IMR-90 (cell line): Measurements from ENCODE around the gene MYO10. TPM values are rescaled to one million over a fixed set of nuclear protein-coding genes. Genes with fewer than 3 reads are reported as not detected.

Experiments
- ATAC-seq: fragments of 200-7000 bp; cut with Tn5 transposase; 2 replicates; pipeline ENCODE4 v1.9.1; 2020; ENCODE audit warnings: low read depth, mild to moderate bottlenecking, moderate library complexity
- BruUV-seq: library from RNA; stranded (reverse); fragments of 400-500 nt; replicated peaks from 2 replicates; lab custom pipeline; 2021; lab: Mats Ljungman, UMichigan
- CTCF ChIA-PET: fragments of 300-600 bp; formaldehyde crosslinking; extraction: SDS; loops from one replicate; lab custom pipeline; 2021; ENCODE audit warnings: antibody characterized with exemption; lab: Yijun Ruan, JAX
- POLR2A ChIA-PET: fragments of 300-600 bp; sonication (Branson Sonifier 250); formaldehyde crosslinking; loops from one replicate; lab custom pipeline; 2022; ENCODE audit warnings: antibody characterized with exemption; ENCODE audit not compliant: unreplicated experiment; lab: Charles Lee
- DNase-seq: peaks from one replicate; pipeline ENCODE4 v3.0.0; 2013
- H2AFZ ChIP-seq: replicated peaks from 2 replicates; pipeline ENCODE3; 2013; ENCODE audit warnings: low read length, mild to moderate bottlenecking; ENCODE audit not compliant: poor library complexity
- H2AK5ac ChIP-seq: 2 replicates; pipeline ENCODE4 v1.6.1; 2013; ENCODE audit warnings: low read depth, low read length, inconsistent platforms
- H2AK9ac ChIP-seq: replicated peaks from 2 replicates; pipeline ENCODE3; 2013; ENCODE audit warnings: mild to moderate bottlenecking, low read depth, low read length, moderate library complexity; ENCODE audit not compliant: poor library complexity
- H2BK120ac ChIP-seq: 2 replicates; pipeline ENCODE4 v1.6.1; 2013; ENCODE audit warnings: low read depth, low read length, inconsistent platforms
- H2BK15ac ChIP-seq: 3 replicates; pipeline ENCODE4 v1.6.1; 2013; ENCODE audit warnings: low read depth, low read length, inconsistent platforms
- H2BK20ac ChIP-seq: 2 replicates; pipeline ENCODE4 v1.6.1; 2013; ENCODE audit warnings: low read depth, mild to moderate bottlenecking, inconsistent platforms, low read length, moderate library complexity
- H2BK5ac ChIP-seq: 2 replicates; pipeline ENCODE4 v1.6.1; 2013; ENCODE audit warnings: mild to moderate bottlenecking, low read depth, low read length, inconsistent platforms; ENCODE audit not compliant: poor library complexity, severe bottlenecking
- H3K14ac ChIP-seq: replicated peaks from 2 replicates; pipeline ENCODE4 v1.6.1; 2013; ENCODE audit warnings: low read depth, low read length, inconsistent platforms
- H3K18ac ChIP-seq: 2 replicates; pipeline ENCODE4 v1.6.1; 2013; ENCODE audit warnings: low read depth, low read length, control low read depth
- H3K23ac ChIP-seq: 2 replicates; pipeline ENCODE4 v1.6.1; 2013; ENCODE audit warnings: low read depth, low read length, inconsistent platforms
- H3K27ac ChIP-seq: 2 replicates; pipeline ENCODE4 v1.5.1; 2013; ENCODE audit warnings: mild to moderate bottlenecking, control low read depth, low read length; ENCODE audit not compliant: insufficient read depth
- H3K27me3 ChIP-seq: 2 replicates; pipeline ENCODE4 v1.6.1; 2013; ENCODE audit warnings: low read length; ENCODE audit not compliant: control insufficient read depth, insufficient read depth
- H3K36me3 ChIP-seq: 2 replicates; pipeline ENCODE4 v1.6.1; 2013; ENCODE audit warnings: low read length, mixed read lengths; ENCODE audit not compliant: control insufficient read depth, insufficient read depth
- H3K4ac ChIP-seq: 2 replicates; pipeline ENCODE4 v1.6.1; 2013; ENCODE audit warnings: low read depth, low read length, inconsistent platforms
- H3K4me1 ChIP-seq: 2 replicates; pipeline ENCODE4 v1.6.1; 2013; ENCODE audit warnings: low read length, mixed read lengths; ENCODE audit not compliant: control insufficient read depth, insufficient read depth
- H3K4me2 ChIP-seq: 2 replicates; pipeline ENCODE4 v1.6.1; 2013; ENCODE audit warnings: low read depth, mild to moderate bottlenecking, control low read depth, low read length, moderate library complexity
- H3K4me3 ChIP-seq: 2 replicates; pipeline ENCODE4 v1.5.1; 2013; ENCODE audit warnings: low read depth, mild to moderate bottlenecking, control low read depth, low read length, moderate library complexity; ENCODE audit not compliant: insufficient read depth
- H3K56ac ChIP-seq: 2 replicates; pipeline ENCODE4 v1.6.1; 2013; ENCODE audit warnings: low read length, inconsistent platforms; ENCODE audit not compliant: insufficient read depth; ENCODE audit errors: extremely low read depth
- H3K79me1 ChIP-seq, 2 experiments: 2 replicates each; pipeline ENCODE4 v1.6.1; 2013; ENCODE audit warnings: low read length in 2 of 2, inconsistent platforms in 1 of 2, low read depth in 1 of 2
- H3K9ac ChIP-seq: 2 replicates; pipeline ENCODE4 v1.6.1; 2013; ENCODE audit warnings: low read depth, low read length, control low read depth
- H3K9me1 ChIP-seq: 2 replicates; pipeline ENCODE4 v1.6.1; 2013; ENCODE audit warnings: low read length, inconsistent platforms; ENCODE audit not compliant: insufficient read depth
- H3K9me3 ChIP-seq: 2 replicates; pipeline ENCODE4 v1.6.1; 2013; ENCODE audit warnings: low read length; ENCODE audit not compliant: control insufficient read depth, insufficient read depth
- H4K20me1 ChIP-seq: 2 replicates; pipeline ENCODE4 v1.6.1; 2013; ENCODE audit warnings: low read length, inconsistent platforms; ENCODE audit not compliant: insufficient read depth
- H4K5ac ChIP-seq: 2 replicates; pipeline ENCODE4 v1.6.1; 2013; ENCODE audit warnings: mild to moderate bottlenecking, low read depth, low read length, control low read depth
- H4K8ac ChIP-seq, 2 experiments: 2 replicates each; pipeline ENCODE4 v1.6.1; 2013; ENCODE audit warnings: low read depth in 2 of 2, low read length in 2 of 2, control low read depth in 1 of 2, inconsistent platforms in 1 of 2
- H4K91ac ChIP-seq: 2 replicates; pipeline ENCODE4 v1.6.1; 2013; ENCODE audit warnings: low read depth, low read length, inconsistent platforms; ENCODE audit not compliant: insufficient read depth
- BHLHE40 ChIP-seq: fragments of 150-350 bp; IDR thresholded peaks from 2 replicates; pipeline ENCODE4 v1.6.1; 2016; ENCODE audit warnings: mild to moderate bottlenecking, low read depth, low read length
- CEBPB ChIP-seq: IDR thresholded peaks from 2 replicates; pipeline ENCODE4 v1.6.1; 2012; ENCODE audit warnings: low read depth, low read length, improper control_type of control experiment
- CHD1 ChIP-seq: IDR thresholded peaks from 2 replicates; pipeline ENCODE4 v1.6.1; 2012; ENCODE audit warnings: low read depth, low read length, improper control_type of control experiment
- FOS ChIP-seq: fragments of 150-350 bp; IDR thresholded peaks from 2 replicates; pipeline ENCODE4 v1.6.1; 2016; ENCODE audit warnings: low read depth, low read length
- MAFK ChIP-seq: IDR thresholded peaks from 2 replicates; pipeline ENCODE4 v1.6.1; 2012; ENCODE audit warnings: low read depth, low read length, improper control_type of control experiment
- MAZ ChIP-seq: IDR thresholded peaks from 2 replicates; pipeline ENCODE4 v1.6.1; 2012; ENCODE audit warnings: low read depth, mild to moderate bottlenecking, low read length, improper control_type of control experiment, moderate library complexity, borderline replicate concordance
- MXI1 ChIP-seq: IDR thresholded peaks from 2 replicates; pipeline ENCODE4 v1.6.1; 2012; ENCODE audit warnings: low read depth, mild to moderate bottlenecking, low read length, moderate library complexity, borderline replicate concordance
- NFE2L2 ChIP-seq: fragments of 150-350 bp; IDR thresholded peaks from 2 replicates; pipeline ENCODE4 v1.6.1; 2016; ENCODE audit warnings: low read depth, mild to moderate bottlenecking, low read length
- POLR2A ChIP-seq: IDR thresholded peaks from 2 replicates; pipeline ENCODE4 v1.6.1; 2012; ENCODE audit warnings: mild to moderate bottlenecking, low read depth, low read length
- RAD21 ChIP-seq: IDR thresholded peaks from 2 replicates; pipeline ENCODE4 v1.6.1; 2012; ENCODE audit warnings: low read length, improper control_type of control experiment
- RCOR1 ChIP-seq: IDR thresholded peaks from 2 replicates; pipeline ENCODE4 v1.6.1; 2012; ENCODE audit warnings: mild to moderate bottlenecking, low read length, improper control_type of control experiment; ENCODE audit not compliant: insufficient replicate concordance
- RFX5 ChIP-seq: IDR thresholded peaks from 2 replicates; pipeline ENCODE4 v1.8.0; 2012; ENCODE audit warnings: low read depth, mild to moderate bottlenecking, low read length, moderate library complexity
- SMC3 ChIP-seq: fragments of 150-350 bp; IDR thresholded peaks from 2 replicates; pipeline ENCODE4 v1.6.1; 2016; ENCODE audit warnings: low read depth, mild to moderate bottlenecking, antibody characterized with exemption, low read length, moderate library complexity
- USF2 ChIP-seq: fragments of 150-350 bp; IDR thresholded peaks from 2 replicates; pipeline ENCODE4 v1.6.1; 2017; ENCODE audit warnings: mild to moderate bottlenecking, antibody characterized with exemption, low read length, low read depth
- WGBS, 2 experiments: methylation state at CpG; one replicate each; pipeline versions ENCODE4 v1.1.5 to v1.1.7; 2013; ENCODE audit warnings: missing lambda C conversion rate in 2 of 2; ENCODE audit not compliant: insufficient read length in 1 of 2; ENCODE audit errors: extremely low coverage in 2 of 2; 5-methylcytosine and 5-hydroxymethylcytosine counted together
- dilution Hi-C: fragments of 300-500 bp; cut with HindIII; formaldehyde crosslinking; loops from one replicate; pipeline ENCODE4 v1.14.3; 2018; ENCODE audit warnings: low sequenced_read_pairs; ENCODE audit not compliant: unreplicated experiment
- in situ Hi-C: fragments of 300-500 bp; cut with MboI; formaldehyde crosslinking; loops from 3 replicates; pipeline ENCODE4 v1.14.3; 2019; ENCODE audit warnings: low sequenced_read_pairs, inconsistent platforms, mixed read lengths
- intact Hi-C: fragments of 100-400 bp; cut with micrococcal nuclease; formaldehyde crosslinking; loops from 2 replicates; pipeline ENCODE4 v1.10.0; 2022
- polyA plus RNA-seq, 3 experiments: library from polyadenylated mRNA; depleted of rRNA; stranded (reverse); fragments of >200 nt; gene quantifications; 2 replicates each; pipeline ENCODE4 v1.2.3, GENCODE V29; 2012; ENCODE audit warnings: low replicate concordance in 1 of 3
- total RNA-seq: library from RNA; depleted of rRNA; stranded (reverse); fragments of >200 nt; gene quantifications from 2 replicates; pipeline ENCODE4 v1.2.3, GENCODE V29; 2012
- TF ChIP-seq, protein P1 (sequence below): conservative IDR thresholded peaks from 2 replicates; pipeline ENCODE4 v1.5.1; 2012; ENCODE audit warnings: mild to moderate bottlenecking, low read depth, low read length, improper control_type of control experiment
- TF ChIP-seq, protein P2 (sequence below): fragments of 150-350 bp; IDR thresholded peaks from 2 replicates; pipeline ENCODE4 v1.6.1; 2016; ENCODE audit warnings: low read depth, mild to moderate bottlenecking, low read length, moderate library complexity, borderline replicate concordance

The MYO10 gene
- total and polyA plus RNA-seq, 2 of the 4 experiments (the other 2 are of a cell fraction), result 39.9 to 115 TPM

- Histone ChIP-seq H2AK5ac (no peak overlapping the region), H4K8ac (no peak overlapping the region), H3K79me1 (no peaks in the 10 kb centered on the region), H3K9me1 (no peaks in the 10 kb centered on the region), H3K4me2 (no peak overlapping the region), H3K27ac (no peak overlapping the region), H3K23ac (no peak overlapping the region), H3K56ac (no peak overlapping the region), H2AK9ac (no peak overlapping the region), H3K36me3 (no peaks in the 10 kb centered on the region), H3K9ac (no peak overlapping the region), H2BK20ac (no peak overlapping the region), H2BK15ac (no peak overlapping the region), H3K14ac (no peak overlapping the region), H2AFZ (no peak overlapping the region), H2BK5ac (no peak overlapping the region), H3K18ac (no peak overlapping the region), H3K4me1 (peaks cover 2% of the 10 kb centered on the region; the same call in 1 of the 2 replicates), H3K9me3 (no peaks in the 10 kb centered on the region), H4K20me1 (no peaks in the 10 kb centered on the region), H4K5ac (no peak overlapping the region), H2BK120ac (no peak overlapping the region), H3K4me3 (no peak overlapping the region), H4K91ac (no peak overlapping the region), H3K27me3 (peaks cover 57% of the 10 kb centered on the region), H3K4ac (no peak overlapping the region)
- BruUV-seq, result no TSS peak
- no peak for DNase-seq
- ChIA-PET CTCF (no interaction called here), POLR2A (no interaction called here)
- in situ Hi-C loops, result no loop called here
- intact Hi-C loops, result no loop called here
- dilution Hi-C loops, result no loop called here
- no peak for TF ChIP-seq FOS
- no peak for TF ChIP-seq RCOR1
- TF ChIP-seq MXI1, result no peak
- TF ChIP-seq CHD1, result no peak
- TF ChIP-seq CEBPB, result no peak
- no peak for TF ChIP-seq NFE2L2
- no peak for TF ChIP-seq MAFK
- no peak for TF ChIP-seq USF2
- TF ChIP-seq BHLHE40, result no peak
- TF ChIP-seq, protein P1, sequence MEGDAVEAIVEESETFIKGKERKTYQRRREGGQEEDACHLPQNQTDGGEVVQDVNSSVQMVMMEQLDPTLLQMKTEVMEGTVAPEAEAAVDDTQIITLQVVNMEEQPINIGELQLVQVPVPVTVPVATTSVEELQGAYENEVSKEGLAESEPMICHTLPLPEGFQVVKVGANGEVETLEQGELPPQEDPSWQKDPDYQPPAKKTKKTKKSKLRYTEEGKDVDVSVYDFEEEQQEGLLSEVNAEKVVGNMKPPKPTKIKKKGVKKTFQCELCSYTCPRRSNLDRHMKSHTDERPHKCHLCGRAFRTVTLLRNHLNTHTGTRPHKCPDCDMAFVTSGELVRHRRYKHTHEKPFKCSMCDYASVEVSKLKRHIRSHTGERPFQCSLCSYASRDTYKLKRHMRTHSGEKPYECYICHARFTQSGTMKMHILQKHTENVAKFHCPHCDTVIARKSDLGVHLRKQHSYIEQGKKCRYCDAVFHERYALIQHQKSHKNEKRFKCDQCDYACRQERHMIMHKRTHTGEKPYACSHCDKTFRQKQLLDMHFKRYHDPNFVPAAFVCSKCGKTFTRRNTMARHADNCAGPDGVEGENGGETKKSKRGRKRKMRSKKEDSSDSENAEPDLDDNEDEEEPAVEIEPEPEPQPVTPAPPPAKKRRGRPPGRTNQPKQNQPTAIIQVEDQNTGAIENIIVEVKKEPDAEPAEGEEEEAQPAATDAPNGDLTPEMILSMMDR, result no peak
- TF ChIP-seq POLR2A, result no peak
- TF ChIP-seq, protein P2, sequence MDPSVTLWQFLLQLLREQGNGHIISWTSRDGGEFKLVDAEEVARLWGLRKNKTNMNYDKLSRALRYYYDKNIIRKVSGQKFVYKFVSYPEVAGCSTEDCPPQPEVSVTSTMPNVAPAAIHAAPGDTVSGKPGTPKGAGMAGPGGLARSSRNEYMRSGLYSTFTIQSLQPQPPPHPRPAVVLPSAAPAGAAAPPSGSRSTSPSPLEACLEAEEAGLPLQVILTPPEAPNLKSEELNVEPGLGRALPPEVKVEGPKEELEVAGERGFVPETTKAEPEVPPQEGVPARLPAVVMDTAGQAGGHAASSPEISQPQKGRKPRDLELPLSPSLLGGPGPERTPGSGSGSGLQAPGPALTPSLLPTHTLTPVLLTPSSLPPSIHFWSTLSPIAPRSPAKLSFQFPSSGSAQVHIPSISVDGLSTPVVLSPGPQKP, result no peak
- no peak for TF ChIP-seq SMC3
- no peak for TF ChIP-seq RFX5
- no peak for TF ChIP-seq RAD21
- no peak for TF ChIP-seq MAZ
- no peak for ATAC-seq
- WGBS, 2 experiments, result no CpG with 5 or more reads among the region's 2 CpGs
Measured at GRCh38 chr5:16619136-16619535, 317.0 kb downstream of the MYO10 start.
